Fibroblast of lung (primary cell): ENCODE measurements around the gene APC2. TPM values are rescaled to one million over a fixed set of nuclear protein-coding genes. Genes with fewer than 3 reads are reported as not detected.

ENCODE experiments used
- DNase-seq, 2 donors: peaks; one replicate each; pipeline versions ENCODE4 v3.0.0 to v3.0.0-alpha.2; 2010; ENCODE audit warnings: low read depth in 2 of 2
- H2AFZ ChIP-seq: 2 replicates; pipeline ENCODE4 v1.5.1; 2012; ENCODE audit warnings: low read length, control low read depth, inconsistent platforms
- H3K27ac ChIP-seq: 2 replicates; pipeline ENCODE4 v1.5.1; 2011; ENCODE audit warnings: low read length, control low read depth; ENCODE audit not compliant: insufficient read depth
- H3K27me3 ChIP-seq: 2 replicates; pipeline ENCODE4 v1.5.1; 2011; ENCODE audit warnings: mild to moderate bottlenecking, low read length; ENCODE audit not compliant: control insufficient read depth, insufficient read depth
- H3K36me3 ChIP-seq: 2 replicates; pipeline ENCODE4 v1.5.1; 2011; ENCODE audit warnings: low read length; ENCODE audit not compliant: control insufficient read depth, insufficient read depth
- H3K4me1 ChIP-seq: 2 replicates; pipeline ENCODE4 v1.5.1; 2011; ENCODE audit warnings: low read length; ENCODE audit not compliant: control insufficient read depth, insufficient read depth; ENCODE audit errors: extremely low read depth
- H3K4me2 ChIP-seq: 2 replicates; pipeline ENCODE4 v1.5.1; 2011; ENCODE audit warnings: low read length, control low read depth; ENCODE audit not compliant: insufficient read depth; ENCODE audit errors: extremely low read depth
- H3K4me3 ChIP-seq, 4 experiments: fragments of 200-600 bp in 1 of 4; sonication (generic) in 1 of 4; replicated peaks in 1 of 4; 2 replicates each; pipeline ENCODE4 v1.5.1; 2011 to 2016; ENCODE audit warnings: low read length in 4 of 4, low read depth in 3 of 4, mild to moderate bottlenecking in 3 of 4, control low read depth in 2 of 4, inconsistent platforms in 1 of 4, mixed read lengths in 1 of 4; ENCODE audit not compliant: insufficient read depth in 1 of 4; ENCODE audit errors: control extremely low read depth in 1 of 4
- H3K79me2 ChIP-seq: 2 replicates; pipeline ENCODE4 v1.5.1; 2012; ENCODE audit warnings: mild to moderate bottlenecking, low read length, inconsistent platforms; ENCODE audit not compliant: control insufficient read depth, insufficient read depth
- H3K9ac ChIP-seq: 2 replicates; pipeline ENCODE4 v1.5.1; 2011; ENCODE audit warnings: mild to moderate bottlenecking, low read length, control low read depth; ENCODE audit not compliant: insufficient read depth
- H3K9me3 ChIP-seq: 2 replicates; pipeline ENCODE4 v1.5.1; 2012; ENCODE audit warnings: low read depth, low read length; ENCODE audit not compliant: control insufficient read depth, insufficient read depth
- H4K20me1 ChIP-seq: 2 replicates; pipeline ENCODE4 v1.5.1; 2011; ENCODE audit warnings: low read length; ENCODE audit not compliant: control insufficient read depth, insufficient read depth; ENCODE audit errors: extremely low read depth
- CTCF ChIP-seq, 2 donors: IDR thresholded peaks in 1 of 2; conservative IDR thresholded peaks in 1 of 2; 1 replicate in 1 of 2; 2 replicates in 1 of 2; pipeline ENCODE4 v1.5.1; 2011 to 2012; ENCODE audit warnings: low read length in 2 of 2, control low read depth in 1 of 2, inconsistent platforms in 1 of 2, low read depth in 1 of 2, mild to moderate bottlenecking in 1 of 2
- EZH2 ChIP-seq: IDR thresholded peaks from 2 replicates; pipeline ENCODE4 v1.5.1; 2012; ENCODE audit warnings: low read length, control low read depth, mild to moderate bottlenecking; ENCODE audit errors: missing control alignments
- polyA plus RNA-seq, 2 donors: library from polyadenylated mRNA; depleted of rRNA in 1 of 2; stranded (reverse) in 1 of 2; unstranded in 1 of 2; fragments of >200 nt; gene quantifications; 2 replicates each; pipeline ENCODE4 v1.2.1, GENCODE V29; 2011 to 2012; ENCODE audit warnings: missing spikeins in 1 of 2
- total RNA-seq: library from RNA; depleted of rRNA; stranded (reverse); fragments of >200 nt; gene quantifications from 2 replicates; pipeline ENCODE4 v1.2.1, GENCODE V29; 2014

APC2 gene
- total and polyA plus RNA-seq, 2 donors (not counting 1 experiment from before 2014, with no cell fraction given), result 0.01 to 0.50 TPM

DNA sequence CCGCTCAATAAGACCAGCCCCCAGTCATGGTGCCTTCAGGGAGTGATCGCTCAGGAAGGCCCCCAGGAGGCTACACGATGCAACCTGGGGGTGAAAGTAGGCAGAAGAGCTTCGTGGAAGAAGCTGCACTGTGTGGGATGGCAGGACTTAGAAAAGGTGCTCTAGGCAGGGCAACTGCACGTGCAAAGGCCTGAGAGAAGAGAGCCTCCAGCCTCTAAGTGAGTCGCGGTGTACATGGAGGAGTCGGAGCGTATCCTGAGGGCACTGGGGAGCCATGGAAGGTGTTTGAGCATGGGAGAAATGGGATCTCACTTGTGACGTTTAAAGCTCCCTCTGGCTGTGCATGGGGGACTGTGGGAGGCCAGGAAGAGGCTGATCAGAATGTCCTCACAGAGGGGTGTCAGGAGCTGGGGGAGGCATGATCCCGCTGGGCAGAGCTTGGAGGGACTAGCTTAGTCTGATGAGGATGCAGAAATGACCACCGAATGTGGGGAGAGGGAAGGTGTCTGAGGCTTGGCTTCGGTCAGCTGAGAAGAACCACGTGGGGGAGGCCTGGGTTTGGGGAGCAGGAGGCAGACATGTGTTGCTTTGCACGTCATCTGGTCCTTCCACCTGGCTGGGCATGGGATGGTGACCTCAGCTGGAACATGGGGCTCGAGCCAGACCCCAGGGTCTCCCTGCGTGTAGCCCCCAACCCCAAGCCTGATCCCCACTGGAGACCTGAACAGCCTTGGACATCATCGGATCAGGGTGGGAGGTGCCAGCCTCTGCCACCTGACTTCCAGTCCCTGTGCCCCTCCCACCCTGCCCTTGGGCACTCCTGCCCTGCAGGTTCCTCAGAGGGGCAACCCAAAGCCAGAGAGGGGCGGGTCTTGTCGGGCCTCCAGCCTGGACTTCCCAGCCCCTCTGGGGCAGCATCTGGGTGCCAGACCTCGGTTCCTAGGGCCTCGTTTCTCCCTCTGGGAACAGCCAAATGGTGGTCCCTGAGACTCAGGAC is 1.1 kb downstream of the APC2 start:
- Histone ChIP-seq H4K20me1 (no peaks in the 10 kb centered on the region), H3K4me1 (peaks cover 3% of the 10 kb centered on the region), H3K27ac (no peak overlapping the region), H3K4me2 (no peak overlapping the region), H3K9ac (no peak overlapping the region), H2AFZ (no peak overlapping the region), H3K79me2 (no peaks in the 10 kb centered on the region), H3K27me3 (peaks cover 74% of the 10 kb centered on the region), H3K36me3 (no peaks in the 10 kb centered on the region), H3K9me3 (no peaks in the 10 kb centered on the region), H3K4me3 (no peak overlapping the region)
- DNase-seq, result no peak
- TF ChIP-seq CTCF (conservative IDR thresholded peaks at IDR 0.05 in 1 of 2, IDR thresholded peaks at IDR 0.05 in 1 of 2; ENCODE audit: low read depth in 1 of 2, low read length in 2 of 2) (no peak), EZH2 (peak; percentile 54)

DNA sequence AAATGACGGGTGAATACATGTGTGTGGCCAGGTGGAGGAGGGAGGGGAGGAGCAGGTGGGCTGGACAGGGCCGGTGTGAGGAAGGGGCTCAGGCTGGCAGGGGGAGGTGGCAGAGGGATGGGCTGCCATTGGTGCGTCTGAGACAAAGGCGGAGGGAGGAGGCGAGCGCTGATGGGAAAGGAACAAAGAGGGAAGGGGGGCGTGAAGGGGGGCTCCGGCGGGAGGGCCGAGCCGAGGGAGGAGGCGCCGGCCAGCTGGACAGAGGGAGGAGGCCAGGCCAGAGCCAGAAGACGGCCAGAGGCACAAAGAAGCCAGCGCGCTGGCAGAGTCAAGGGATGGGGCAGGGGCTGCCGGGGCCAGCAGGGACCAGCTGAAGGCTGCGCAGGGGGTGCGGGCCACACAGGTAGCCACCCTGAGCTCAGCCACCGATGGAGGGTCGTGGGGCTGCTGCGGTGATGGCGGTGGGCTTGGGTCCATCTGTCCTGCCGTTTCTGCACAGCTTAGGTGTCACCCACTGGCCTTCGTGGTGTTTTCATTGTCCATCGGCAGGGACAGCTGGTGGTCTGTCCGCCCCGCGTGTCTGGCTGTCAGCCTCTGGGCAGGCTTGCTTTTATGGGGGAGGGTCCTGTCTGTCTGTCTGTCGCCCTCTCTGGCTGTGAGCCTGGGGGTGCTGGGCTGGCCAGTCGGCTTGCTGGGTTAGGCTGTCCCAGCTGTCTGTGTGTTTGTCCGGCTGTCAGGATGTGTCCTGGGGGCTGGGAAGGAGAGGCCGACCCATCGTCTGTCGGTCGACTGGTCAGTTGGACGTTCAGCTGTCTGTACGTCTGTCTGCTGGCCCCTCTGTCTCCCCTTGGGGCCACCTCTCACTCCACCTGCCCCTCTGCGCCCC is 2.2 kb downstream of the APC2 start:
- H3K4me2 ChIP-seq, result no peak overlapping the region
- DNase-seq, result no peak
- H3K4me3 ChIP-seq, result no peak overlapping the region
- no peak for TF ChIP-seq CTCF (conservative IDR thresholded peaks at IDR 0.05 in 1 of 2, IDR thresholded peaks at IDR 0.05 in 1 of 2; ENCODE audit: low read depth in 1 of 2, low read length in 2 of 2)
- TF ChIP-seq EZH2, result peak; percentile 91
- no peaks in the 10 kb centered on the region for H3K36me3 ChIP-seq
- no peaks in the 10 kb centered on the region for H3K79me2 ChIP-seq
- H4K20me1 ChIP-seq, result no peaks in the 10 kb centered on the region
- no peak overlapping the region for H3K27ac ChIP-seq
- no peak overlapping the region for H3K9ac ChIP-seq
- no peaks in the 10 kb centered on the region for H3K9me3 ChIP-seq
- peaks cover 3% of the 10 kb centered on the region for H3K4me1 ChIP-seq
- peaks cover 68% of the 10 kb centered on the region for H3K27me3 ChIP-seq
- H2AFZ ChIP-seq, result no peak overlapping the region
